Neural cell (in vitro differentiated cells): ENCODE data around the gene CHRNA9.

ENCODE experiments used
- EZH2 ChIP-seq: fragments of 200-600, 300-800 bp; shearing (Covaris generic), sonication (generic); IDR thresholded peaks from 2 replicates; pipeline ENCODE4 v1.6.1; 2014; ENCODE audit warnings: antibody characterized with exemption, low read length, borderline replicate concordance, mild to moderate bottlenecking; ENCODE audit not compliant: insufficient read depth, poor library complexity, severe bottlenecking
- POLR2AphosphoS5 ChIP-seq: IDR thresholded peaks from 2 replicates; pipeline ENCODE4 v1.6.1; 2012
- RAD21 ChIP-seq: fragments of 450-650 bp; conservative IDR thresholded peaks from 2 replicates; pipeline ENCODE4 v1.6.1; 2014; ENCODE audit warnings: antibody characterized with exemption, mild to moderate bottlenecking, moderate library complexity
- SMC3 ChIP-seq: fragments of 450-650 bp; conservative IDR thresholded peaks from 2 replicates; pipeline ENCODE4 v1.6.1; 2014; ENCODE audit warnings: antibody characterized with exemption, mild to moderate bottlenecking, moderate library complexity; ENCODE audit not compliant: poor library complexity
- TAF1 ChIP-seq: IDR thresholded peaks from 2 replicates; pipeline ENCODE4 v1.6.1; 2012; ENCODE audit warnings: low read depth
- TF ChIP-seq, protein P1 (sequence below): fragments of 450-650 bp; IDR thresholded peaks from 2 replicates; pipeline ENCODE4 v1.5.1; 2014; ENCODE audit warnings: antibody characterized with exemption, mild to moderate bottlenecking, moderate library complexity; ENCODE audit not compliant: poor library complexity, severe bottlenecking
- TF ChIP-seq, protein P2 (sequence below): IDR thresholded peaks from 2 replicates; pipeline ENCODE4 v1.6.1; 2012; ENCODE audit warnings: borderline replicate concordance

- no peak for TF ChIP-seq TAF1
- TF ChIP-seq SMC3, result no peak
- no peak for TF ChIP-seq POLR2AphosphoS5
- TF ChIP-seq EZH2, result no peak
- TF ChIP-seq, protein P1, sequence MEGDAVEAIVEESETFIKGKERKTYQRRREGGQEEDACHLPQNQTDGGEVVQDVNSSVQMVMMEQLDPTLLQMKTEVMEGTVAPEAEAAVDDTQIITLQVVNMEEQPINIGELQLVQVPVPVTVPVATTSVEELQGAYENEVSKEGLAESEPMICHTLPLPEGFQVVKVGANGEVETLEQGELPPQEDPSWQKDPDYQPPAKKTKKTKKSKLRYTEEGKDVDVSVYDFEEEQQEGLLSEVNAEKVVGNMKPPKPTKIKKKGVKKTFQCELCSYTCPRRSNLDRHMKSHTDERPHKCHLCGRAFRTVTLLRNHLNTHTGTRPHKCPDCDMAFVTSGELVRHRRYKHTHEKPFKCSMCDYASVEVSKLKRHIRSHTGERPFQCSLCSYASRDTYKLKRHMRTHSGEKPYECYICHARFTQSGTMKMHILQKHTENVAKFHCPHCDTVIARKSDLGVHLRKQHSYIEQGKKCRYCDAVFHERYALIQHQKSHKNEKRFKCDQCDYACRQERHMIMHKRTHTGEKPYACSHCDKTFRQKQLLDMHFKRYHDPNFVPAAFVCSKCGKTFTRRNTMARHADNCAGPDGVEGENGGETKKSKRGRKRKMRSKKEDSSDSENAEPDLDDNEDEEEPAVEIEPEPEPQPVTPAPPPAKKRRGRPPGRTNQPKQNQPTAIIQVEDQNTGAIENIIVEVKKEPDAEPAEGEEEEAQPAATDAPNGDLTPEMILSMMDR, result no peak
- TF ChIP-seq RAD21, result no peak
- TF ChIP-seq, protein P2, sequence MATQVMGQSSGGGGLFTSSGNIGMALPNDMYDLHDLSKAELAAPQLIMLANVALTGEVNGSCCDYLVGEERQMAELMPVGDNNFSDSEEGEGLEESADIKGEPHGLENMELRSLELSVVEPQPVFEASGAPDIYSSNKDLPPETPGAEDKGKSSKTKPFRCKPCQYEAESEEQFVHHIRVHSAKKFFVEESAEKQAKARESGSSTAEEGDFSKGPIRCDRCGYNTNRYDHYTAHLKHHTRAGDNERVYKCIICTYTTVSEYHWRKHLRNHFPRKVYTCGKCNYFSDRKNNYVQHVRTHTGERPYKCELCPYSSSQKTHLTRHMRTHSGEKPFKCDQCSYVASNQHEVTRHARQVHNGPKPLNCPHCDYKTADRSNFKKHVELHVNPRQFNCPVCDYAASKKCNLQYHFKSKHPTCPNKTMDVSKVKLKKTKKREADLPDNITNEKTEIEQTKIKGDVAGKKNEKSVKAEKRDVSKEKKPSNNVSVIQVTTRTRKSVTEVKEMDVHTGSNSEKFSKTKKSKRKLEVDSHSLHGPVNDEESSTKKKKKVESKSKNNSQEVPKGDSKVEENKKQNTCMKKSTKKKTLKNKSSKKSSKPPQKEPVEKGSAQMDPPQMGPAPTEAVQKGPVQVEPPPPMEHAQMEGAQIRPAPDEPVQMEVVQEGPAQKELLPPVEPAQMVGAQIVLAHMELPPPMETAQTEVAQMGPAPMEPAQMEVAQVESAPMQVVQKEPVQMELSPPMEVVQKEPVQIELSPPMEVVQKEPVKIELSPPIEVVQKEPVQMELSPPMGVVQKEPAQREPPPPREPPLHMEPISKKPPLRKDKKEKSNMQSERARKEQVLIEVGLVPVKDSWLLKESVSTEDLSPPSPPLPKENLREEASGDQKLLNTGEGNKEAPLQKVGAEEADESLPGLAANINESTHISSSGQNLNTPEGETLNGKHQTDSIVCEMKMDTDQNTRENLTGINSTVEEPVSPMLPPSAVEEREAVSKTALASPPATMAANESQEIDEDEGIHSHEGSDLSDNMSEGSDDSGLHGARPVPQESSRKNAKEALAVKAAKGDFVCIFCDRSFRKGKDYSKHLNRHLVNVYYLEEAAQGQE, result no peak
These were observed 11.3 kb upstream of the CHRNA9 start for GRCh38 chr4:40323866-40324265.
